GM18909 (cell line): ENCODE data around the gene ATP7A.
"Not testable (repeated sequence)": the region's sequence is repeated elsewhere in the genome, so short reads cannot be mapped to it uniquely, and the experiment has no call there.

Experiments
- ATAC-seq: cut with Tn5 transposase; IDR thresholded peaks from one replicate; pipeline ENCODE4 v1.9.1; 2021; ENCODE audit warnings: mild to moderate bottlenecking; ENCODE audit not compliant: unreplicated experiment, poor library complexity

The ATP7A gene

DNA sequence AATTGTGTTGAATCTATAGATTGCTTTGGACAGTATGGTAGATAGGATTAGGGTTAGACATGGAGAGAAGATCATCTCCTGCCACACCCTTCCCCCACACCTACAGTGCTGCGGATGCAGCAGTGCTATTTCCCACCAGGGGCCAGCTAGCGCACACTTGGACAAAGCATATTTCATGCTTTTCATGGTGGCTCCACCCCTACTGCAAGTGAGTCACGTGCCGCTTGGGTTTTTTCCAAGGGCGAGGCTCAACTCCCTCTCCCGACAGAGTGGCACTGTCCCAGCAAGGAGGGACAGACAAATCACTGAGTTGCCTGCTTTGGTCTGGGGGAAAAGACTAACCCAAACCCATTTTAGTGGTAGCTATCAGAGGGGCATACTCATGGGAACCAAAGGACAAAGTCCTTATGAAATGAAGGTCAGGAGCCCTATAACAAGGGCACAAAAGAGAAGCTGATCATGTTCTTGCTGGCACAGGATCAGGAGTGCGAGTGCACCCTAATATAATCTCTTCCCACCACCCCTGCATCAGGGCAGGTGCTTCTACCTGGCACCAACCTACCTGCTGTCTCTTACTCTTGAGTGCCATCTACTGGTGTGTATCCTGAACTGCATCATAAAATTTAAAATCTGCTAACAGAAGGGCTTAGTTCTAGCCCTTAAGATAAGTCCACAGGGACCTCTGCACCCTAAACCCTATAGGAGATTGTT lies 114.0 kb downstream of the ATP7A start:
- peak; percentile 56 for ATAC-seq

DNA sequence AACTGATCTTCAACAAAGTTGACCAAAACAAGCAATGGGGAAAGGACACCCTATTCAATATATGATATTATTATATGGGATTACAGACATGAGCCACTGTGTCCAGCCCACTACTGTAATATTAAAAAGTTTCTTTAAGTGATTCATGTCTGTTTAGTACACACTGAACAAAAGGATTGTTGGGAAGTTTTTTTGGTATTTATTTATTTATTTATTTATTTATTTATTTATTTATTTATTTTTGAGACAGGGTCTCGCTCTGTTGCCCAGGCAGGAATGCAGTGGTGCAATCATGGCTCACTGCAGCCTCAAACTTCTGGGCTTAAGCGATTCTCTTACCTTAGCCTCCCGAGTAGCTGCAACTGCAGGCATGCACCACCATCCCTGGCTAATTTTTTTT lies 117.3 kb downstream of the ATP7A start:
- no peak for ATAC-seq

DNA sequence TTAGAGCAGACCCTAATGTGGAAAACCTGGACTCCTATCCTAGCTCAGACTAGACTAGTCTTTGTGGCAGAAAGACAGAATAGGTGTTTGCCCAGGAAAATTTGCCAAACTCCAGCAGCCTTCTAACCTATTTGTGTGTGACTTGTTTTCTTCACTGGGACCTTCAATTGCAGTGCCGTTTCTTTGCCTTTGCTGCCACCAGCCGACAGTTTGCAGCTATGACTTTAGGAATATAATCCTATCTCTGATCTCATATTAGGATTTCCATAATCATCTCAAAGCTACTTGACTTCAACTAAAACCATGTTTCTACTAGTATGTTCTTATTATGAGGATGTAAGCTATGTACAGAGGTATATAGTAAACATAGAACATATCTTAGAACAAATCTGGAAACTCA lies 119.2 kb downstream of the ATP7A start:
- no peak for ATAC-seq

DNA sequence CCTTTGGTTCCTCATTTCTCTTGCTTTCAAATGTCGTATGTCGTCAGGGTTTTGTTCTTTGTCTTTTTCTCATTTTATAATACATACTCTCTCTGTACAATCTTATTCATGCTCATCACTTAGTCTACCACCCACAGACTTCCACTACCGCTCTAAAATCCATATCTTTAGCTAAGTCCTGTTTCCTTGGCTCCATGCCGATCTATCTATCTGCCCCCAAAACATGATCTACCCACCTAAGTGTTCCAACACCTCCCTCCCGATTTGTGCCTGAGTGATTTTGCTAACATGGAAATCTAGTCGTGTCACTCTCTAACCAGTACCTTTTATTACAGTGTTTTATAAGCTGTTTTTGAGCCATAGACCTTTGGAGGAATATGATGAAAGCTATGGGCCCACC lies 124.6 kb downstream of the ATP7A start:
- ATAC-seq, result no peak

DNA sequence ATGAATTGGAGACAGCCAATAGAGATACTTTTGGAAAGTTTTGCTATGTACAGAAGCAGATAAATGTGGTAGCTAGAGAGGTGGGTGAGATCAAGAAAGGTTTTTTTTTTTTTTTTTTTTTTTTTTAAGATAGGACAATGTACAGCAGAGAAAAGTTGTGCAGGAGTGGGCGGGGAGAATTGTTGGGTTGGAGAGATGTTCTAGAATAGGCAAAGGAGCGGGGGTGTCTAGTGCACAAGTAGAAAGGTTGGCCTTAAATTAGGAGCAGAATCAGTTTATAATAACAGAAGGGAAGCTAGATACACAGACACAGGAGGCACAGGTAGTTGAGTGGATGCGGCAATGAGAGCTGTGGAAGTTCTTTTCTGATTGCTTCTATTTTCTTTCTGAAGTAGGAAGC lies 127.4 kb downstream of the ATP7A start:
- ATAC-seq, result no peak

- ATAC-seq, result no peak
Measured at GRCh38 chrX:78042601-78043000, 132.1 kb downstream of the ATP7A start.

DNA sequence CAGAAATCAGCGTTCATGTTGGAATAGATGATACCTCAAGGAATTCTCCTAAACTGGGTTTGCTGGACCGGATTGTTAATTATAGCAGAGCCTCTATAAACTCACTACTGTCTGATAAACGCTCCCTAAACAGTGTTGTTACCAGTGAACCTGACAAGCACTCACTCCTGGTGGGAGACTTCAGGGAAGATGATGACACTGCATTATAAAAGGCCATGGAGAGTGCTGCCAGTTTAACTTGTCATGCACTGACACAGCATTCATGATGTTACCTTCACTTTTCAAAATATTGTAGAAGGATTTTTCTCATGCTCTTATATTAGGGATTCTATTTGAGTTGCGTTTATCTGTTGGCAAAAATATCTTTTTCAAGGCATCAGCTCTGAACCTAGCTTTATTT lies 135.9 kb downstream of the ATP7A start:
- no peak for ATAC-seq

DNA sequence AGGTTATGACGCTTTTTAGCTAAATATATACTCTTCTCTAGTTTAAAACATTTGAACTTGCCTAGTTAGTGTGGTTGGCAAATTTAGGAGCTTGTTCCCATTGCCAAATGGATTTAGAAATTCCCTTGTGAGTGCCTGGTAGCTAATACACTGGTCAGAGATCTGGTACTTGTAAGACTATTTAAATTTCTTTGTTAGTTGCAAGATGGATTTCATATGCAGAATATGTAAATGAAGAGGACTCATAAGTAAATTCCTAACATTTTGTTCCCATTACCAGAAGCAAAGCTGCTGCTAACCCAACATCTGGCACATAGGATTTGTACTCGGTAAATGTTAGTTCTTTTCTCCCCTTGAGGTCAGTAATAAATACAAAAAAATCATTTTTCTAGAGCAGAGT lies 137.6 kb downstream of the ATP7A start:
- no peak for ATAC-seq

DNA sequence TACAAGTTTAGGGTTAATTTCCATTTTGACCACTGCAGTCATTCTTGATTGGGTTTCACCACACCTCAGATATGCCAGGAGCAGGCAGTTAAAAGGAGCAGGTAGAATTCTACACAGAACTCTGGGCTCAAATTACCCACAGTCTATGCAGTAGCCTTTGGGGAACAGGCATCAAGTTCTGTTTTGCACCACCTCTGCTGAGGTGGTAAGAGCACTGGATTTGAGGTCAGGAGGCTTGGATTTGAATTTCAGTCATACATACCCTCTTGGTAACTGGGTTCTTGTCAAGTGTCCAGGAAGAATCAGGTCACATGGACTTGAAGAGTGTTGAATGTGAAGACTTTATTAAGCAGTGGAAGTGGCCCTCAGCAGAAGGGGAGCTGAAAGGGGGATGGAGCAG lies 153.2 kb downstream of the ATP7A start:
- no peak for ATAC-seq

- no peak for ATAC-seq
Measured at GRCh38 chrX:78064152-78064551, 153.7 kb downstream of the ATP7A start.

DNA sequence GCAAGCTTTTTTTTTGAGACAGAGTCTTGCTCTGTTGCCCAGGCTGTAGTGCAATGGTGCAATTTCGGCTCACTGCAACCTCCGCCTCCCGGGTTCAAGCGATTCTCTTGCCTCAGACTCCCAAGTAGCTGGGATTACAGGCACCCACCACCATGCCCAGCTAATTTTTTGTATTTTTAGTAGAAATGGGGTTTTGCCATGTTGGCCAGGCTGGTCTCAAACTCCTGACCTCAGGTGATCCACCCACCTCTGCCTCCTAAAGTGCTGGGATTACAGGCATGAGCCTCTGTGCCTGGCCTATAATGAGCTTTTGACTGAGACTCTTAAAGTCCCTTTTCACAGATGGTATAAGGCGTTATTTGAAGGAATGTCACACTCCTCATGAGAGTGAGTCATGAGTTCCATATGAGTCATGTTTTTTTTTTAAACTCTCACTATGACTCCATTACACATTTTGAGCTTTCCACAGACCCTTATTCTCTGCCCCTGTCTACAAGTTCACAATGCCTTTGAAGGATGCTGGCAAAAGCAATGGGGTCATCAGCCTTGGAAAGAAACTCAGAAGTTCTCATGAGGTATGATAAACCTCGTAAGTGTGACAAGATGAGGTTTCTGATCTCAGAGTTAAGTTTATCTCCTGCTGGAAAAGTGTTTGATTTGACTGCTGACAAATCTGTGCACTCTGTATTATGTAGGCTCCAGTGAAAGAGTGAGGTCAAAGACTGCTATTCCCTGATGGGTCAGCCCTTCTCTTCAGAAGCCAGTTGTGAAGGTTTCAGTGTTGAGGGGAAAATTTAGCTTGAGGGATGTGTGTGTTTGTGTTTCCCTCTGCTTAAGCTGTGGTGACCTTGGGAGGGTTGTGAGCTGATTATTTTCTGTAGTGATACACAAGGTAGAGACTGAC lies 154.5 kb downstream of the ATP7A start:
- ATAC-seq, result peak; percentile 86

DNA sequence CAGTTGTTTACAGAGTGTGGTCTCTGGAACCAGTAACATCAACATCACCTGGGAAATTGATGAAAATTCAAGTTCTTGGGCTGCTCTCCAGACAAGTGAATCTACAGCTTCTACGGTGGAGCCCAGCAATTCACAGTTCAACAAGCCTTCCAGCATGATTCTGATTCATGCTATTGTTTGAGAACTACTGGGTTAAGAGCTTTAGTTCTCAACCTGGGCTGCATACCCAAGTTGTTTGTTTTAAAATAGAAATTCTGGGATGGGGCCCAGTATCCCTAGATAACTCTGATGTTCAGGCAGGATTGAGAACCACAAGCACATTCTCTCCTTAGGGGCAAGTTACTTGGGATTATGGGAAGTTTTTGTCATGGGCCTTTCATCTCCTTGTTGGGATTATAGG lies 155.6 kb downstream of the ATP7A start:
- ATAC-seq, result no peak

GRCh38 chrX:78071331-78071730 lies 160.8 kb downstream of the ATP7A start:
- ATAC-seq, result no peak

DNA sequence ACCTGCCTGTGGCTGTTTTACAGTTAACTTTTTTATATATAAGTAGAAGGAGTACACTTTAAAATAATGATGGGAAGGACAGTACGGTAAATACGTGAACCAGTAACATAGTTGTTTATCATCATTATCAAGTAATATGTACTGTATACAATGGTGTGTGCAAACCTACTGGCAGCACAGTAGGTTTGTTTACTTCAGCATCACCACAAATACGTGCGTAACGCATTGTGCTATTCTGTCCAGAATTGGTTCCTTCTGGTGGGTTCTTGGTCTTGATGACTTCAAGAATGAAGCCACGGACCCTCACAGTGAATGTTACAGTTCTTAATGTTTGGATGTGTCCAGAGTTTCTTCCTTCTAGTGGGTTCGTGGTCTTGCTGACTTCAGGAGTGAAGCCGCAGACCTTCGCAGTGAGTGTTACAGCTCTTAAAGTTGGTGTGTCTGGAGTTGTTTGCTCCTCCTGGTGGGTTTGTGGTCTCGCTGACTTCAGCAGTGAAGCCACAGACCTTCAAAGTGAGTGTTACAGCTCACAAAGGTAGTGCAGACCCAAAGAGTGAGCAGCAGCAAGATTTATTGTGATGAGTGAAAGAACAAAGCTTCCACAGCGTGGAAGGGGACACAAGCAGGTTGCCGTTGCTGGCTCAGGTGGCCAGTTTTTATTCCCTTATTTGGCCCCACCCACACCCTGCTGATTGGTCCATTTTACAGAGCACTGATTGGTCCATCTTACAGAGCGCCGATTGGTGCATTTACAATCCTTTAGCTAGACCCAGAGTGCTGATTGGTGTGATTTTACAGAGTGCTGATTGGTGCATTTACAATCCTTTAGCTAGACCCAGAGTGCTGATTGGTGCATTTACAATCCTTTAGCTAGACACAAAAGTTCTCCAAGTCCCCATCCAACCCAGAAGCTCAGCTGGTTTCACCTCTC lies 162.9 kb downstream of the ATP7A start:
- not testable (repeated sequence) for ATAC-seq

DNA sequence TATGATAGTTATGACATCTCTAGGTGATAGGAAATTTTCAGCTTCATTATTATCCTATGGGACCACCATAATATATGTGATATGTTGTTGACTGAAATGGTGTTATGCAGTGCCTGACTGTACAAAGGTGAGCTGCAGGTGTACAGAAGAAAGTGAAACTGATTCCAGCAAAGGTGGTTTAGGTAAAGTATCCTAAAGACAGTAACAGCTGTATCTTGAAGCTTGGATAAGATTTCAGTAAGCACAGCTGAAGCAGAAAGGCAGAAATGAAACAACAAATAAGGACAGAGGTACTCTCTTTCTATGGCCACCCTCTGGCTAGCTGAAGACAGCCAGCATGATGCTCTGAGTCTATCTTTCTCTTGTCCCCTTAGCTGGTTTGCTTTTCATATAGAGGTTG lies 163.6 kb downstream of the ATP7A start:
- ATAC-seq, result peak; percentile 65

- ATAC-seq, result no peak
Measured at GRCh38 chrX:78075787-78076389, 165.4 kb downstream of the ATP7A start.

DNA sequence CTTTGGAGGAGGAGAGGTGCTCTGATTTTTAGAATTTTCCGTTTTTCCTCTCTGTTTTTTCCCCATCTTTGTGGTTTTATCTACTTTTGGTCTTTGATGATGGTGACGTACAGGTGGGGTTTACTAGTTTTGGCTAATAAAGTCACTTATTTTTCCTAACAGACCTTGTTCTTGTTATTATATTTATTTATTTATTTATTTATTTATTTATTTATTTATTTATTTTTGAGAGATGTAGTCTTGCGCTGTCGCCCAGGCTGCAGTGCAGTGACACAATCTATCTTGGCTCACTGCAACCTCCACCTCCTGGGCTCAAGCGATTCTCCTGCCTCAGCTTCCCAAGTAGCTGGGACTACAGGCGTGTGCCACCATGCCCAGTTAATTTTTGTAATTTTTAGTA lies 170.9 kb downstream of the ATP7A start:
- not testable (repeated sequence) for ATAC-seq

GRCh38 chrX:78092296-78092695 lies 181.8 kb downstream of the ATP7A start:
- ATAC-seq, result peak; percentile 92

DNA sequence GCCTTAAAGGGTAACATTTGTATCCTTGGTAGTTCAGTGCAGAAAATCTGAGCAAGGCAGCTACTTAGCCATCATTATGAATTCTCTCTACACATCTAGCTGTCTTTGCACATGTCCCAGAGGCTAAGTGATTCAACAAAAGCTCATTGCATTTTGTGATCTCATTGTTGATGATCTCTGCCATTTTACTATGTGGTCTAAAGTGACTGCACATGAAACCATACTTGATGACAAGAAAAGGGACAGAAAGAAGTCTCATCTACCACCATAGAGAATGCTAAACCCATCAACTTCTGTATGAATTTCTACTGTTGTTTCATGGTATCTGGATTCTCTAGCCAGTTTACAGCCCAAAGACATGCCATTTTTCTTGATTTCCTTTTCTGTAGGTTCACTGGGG lies 187.6 kb downstream of the ATP7A start:
- ATAC-seq, result no peak
